Stomach (tissue), 4 donors: ENCODE measurements around the gene FBXO8.

Experiments used
- POLR2AphosphoS5 ChIP-seq, 3 donors: sonication (generic); formaldehyde crosslinking; IDR thresholded peaks; one replicate each; pipeline ENCODE4 v1.6.1; 2016; ENCODE audit warnings: antibody characterized with exemption in 3 of 3
- TF ChIP-seq, protein P1 (sequence below), 7 experiments: fragments of 450-650 bp in 4 of 7; fragments of 200-600 bp in 3 of 7; sonication (generic) in 3 of 7; IDR thresholded peaks; one replicate each; pipeline ENCODE4 v1.5.1; 2016 to 2019; ENCODE audit warnings: antibody characterized with exemption in 7 of 7, control low read depth in 2 of 7, mild to moderate bottlenecking in 1 of 7

DNA sequence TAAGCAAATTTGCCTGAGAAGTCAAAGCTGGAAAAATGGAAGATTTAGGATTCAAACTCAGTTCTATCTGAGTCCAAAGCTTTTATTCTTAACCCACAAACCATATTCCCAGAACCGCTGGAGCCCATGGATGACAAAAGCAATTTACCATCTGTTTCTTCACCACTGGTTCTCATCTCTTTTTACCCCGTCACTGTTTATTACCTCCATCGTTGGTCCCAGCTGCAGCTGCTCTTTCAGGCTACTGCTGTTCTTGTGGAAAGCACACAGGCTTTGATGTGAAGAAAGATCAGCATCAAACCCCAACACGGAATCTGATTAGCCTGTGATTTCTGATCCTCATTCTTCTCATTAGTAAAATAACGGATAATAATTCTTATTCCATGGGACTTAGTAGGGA, 9.5 kb downstream of the FBXO8 start:
- TF ChIP-seq, protein P1, sequence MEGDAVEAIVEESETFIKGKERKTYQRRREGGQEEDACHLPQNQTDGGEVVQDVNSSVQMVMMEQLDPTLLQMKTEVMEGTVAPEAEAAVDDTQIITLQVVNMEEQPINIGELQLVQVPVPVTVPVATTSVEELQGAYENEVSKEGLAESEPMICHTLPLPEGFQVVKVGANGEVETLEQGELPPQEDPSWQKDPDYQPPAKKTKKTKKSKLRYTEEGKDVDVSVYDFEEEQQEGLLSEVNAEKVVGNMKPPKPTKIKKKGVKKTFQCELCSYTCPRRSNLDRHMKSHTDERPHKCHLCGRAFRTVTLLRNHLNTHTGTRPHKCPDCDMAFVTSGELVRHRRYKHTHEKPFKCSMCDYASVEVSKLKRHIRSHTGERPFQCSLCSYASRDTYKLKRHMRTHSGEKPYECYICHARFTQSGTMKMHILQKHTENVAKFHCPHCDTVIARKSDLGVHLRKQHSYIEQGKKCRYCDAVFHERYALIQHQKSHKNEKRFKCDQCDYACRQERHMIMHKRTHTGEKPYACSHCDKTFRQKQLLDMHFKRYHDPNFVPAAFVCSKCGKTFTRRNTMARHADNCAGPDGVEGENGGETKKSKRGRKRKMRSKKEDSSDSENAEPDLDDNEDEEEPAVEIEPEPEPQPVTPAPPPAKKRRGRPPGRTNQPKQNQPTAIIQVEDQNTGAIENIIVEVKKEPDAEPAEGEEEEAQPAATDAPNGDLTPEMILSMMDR (IDR thresholded peaks at IDR 0.05), result no peak
- TF ChIP-seq POLR2AphosphoS5 (IDR thresholded peaks at IDR 0.05), result no peak
